ENCODE results near the gene SLC9A2.

SLC9A2 gene, protein sequence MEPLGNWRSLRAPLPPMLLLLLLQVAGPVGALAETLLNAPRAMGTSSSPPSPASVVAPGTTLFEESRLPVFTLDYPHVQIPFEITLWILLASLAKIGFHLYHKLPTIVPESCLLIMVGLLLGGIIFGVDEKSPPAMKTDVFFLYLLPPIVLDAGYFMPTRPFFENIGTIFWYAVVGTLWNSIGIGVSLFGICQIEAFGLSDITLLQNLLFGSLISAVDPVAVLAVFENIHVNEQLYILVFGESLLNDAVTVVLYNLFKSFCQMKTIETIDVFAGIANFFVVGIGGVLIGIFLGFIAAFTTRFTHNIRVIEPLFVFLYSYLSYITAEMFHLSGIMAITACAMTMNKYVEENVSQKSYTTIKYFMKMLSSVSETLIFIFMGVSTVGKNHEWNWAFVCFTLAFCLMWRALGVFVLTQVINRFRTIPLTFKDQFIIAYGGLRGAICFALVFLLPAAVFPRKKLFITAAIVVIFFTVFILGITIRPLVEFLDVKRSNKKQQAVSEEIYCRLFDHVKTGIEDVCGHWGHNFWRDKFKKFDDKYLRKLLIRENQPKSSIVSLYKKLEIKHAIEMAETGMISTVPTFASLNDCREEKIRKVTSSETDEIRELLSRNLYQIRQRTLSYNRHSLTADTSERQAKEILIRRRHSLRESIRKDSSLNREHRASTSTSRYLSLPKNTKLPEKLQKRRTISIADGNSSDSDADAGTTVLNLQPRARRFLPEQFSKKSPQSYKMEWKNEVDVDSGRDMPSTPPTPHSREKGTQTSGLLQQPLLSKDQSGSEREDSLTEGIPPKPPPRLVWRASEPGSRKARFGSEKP

DNA sequence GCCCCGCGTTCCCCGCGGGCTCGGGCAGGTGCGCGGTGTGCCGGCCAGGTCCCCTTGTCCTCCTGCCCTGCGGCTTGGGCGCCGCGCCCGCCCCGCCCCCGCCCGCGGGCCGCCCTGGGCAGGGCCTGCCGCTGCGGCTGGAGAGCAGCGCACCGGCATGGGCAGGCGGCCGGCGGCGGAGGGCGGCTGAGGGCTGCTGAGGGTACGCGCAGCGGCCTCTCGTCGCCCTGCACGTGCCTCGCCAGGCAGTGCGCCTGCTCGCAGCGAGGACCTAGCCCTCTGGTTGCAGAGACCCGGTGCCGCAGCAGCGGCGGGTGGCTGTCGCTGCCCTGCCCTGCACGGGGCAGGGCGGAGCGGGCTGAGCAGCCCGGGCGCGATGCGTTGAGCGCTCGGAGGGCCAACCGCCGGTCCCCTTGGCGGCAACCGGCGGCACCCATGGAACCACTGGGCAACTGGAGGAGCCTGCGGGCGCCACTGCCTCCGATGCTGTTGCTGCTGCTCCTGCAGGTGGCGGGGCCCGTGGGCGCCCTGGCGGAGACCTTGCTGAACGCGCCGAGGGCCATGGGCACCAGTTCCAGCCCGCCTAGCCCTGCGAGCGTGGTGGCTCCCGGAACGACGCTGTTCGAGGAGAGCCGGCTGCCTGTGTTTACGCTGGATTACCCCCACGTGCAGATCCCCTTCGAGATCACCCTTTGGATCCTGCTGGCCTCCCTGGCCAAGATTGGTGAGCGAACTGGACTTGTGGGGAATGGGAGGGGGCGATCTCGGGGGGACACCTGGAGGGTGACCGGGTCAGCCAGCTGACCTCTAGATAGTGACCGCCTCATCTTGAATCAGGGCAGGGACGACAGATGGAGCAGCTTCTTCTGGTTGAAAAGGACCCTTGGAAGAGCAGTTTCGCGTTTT is at the start of gene SLC9A2:
TSS of gene SLC9A2 (plus strand) at position 140 of the 906 bp plus-strand sequence. CDS start at position 436, 296 bp downstream.
- no peak for DNase-seq

DNA sequence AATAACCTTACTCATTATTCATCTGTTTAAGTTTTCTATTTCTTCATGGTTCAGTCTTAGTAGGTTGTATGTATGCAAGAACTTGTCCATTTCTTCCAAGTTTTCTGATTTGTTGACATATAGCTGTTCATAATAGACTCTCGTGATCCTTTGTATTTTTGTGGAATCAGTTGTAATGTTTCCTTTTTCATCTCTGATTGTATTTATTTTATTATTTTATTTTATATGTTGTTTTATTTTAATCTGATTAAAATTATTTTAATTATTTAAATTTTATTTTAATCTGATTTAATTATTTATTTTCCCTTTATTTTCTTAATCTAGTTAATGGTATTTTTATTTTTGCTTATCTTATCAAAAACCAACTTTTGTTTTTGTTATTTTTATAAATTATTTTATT is 43.5 kb upstream of the SLC9A2 start:
- no peak for DNase-seq

DNA sequence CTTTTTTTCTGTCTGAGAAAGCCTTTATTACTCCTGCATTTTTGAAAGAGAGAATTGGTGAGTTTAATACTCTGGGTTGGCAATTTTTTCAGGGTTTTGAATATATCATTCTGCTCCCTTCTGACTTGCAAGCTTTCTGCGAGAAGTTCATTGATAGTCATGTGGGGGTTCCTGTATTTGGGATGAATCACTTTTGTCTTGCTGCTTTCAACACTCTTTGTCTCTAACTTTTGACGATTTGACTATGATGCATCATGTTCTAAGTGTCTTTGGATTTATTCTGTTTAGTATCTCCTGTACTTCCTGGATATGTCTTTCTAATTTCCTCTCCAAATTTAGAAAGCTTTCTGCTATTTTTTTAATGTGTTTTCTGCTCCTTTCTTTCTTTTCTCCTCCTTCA is 41.0 kb upstream of the SLC9A2 start:
- DNase-seq: no peak

DNA sequence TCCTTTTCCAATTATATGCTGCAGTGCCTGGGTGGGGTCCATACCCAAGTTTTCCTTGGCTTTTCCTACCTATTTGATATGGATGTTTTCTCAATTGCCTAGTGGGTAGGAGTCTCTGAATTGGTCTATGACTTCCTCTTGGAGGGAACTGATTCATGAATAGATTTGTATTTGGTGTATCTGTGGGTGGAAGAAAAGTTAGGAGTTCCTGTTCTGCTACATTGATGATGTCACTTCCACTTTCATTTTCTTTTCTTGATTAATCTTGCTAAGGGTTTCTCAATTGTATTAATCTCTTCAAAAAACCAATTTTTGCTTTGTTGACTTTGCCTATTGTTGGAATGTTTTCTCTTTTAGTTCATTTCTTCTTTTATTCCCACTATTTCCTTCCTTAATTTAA is 37.4 kb upstream of the SLC9A2 start:
- DNase-seq: no peak

DNA sequence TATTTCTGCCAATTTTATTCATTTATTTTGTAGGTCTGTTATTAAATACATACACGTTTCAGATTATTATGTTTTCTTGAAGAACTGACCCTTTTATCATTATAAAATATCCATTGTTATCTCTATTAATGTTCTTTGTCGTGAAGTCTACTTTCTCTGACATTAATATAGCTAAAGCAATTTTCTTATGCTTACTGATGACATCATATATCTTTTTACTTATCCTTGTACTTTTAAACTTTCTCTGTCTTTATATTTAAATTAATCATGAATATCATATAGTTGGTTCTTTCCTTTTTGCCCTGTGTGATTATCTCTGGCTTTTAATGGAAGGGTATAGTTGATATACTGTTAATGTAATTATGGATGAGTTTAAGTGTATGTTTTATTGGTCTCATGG is 36.5 kb upstream of the SLC9A2 start:
- no peak for DNase-seq

DNA sequence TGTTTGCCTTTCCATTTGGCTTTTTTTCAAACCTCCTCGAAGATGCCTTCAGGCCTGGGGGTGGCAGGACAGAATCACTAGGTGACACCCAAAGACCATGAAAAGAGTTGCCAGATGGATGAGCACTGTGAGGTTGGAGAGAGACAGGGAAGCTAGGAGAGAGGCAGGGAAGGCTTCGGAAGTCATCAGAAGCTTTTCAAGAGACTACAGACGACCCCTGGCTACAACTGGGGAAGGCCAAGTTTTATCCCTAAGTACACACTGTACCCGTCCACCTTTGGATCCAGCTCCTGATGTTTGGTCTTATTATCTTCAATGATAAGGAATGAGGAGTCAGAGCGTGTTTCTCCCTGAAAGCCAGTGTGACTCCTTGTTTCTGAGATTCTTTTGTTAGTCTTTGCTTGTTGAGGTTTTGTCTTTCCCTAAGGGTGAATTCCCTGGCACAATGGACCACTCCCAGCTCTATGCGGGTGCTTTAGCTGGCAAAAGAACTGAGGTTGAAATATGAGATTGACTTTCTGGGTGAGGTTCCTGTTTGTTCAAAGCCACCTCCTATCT is 33.4 kb upstream of the SLC9A2 start:
- DNase-seq: no peak

DNA sequence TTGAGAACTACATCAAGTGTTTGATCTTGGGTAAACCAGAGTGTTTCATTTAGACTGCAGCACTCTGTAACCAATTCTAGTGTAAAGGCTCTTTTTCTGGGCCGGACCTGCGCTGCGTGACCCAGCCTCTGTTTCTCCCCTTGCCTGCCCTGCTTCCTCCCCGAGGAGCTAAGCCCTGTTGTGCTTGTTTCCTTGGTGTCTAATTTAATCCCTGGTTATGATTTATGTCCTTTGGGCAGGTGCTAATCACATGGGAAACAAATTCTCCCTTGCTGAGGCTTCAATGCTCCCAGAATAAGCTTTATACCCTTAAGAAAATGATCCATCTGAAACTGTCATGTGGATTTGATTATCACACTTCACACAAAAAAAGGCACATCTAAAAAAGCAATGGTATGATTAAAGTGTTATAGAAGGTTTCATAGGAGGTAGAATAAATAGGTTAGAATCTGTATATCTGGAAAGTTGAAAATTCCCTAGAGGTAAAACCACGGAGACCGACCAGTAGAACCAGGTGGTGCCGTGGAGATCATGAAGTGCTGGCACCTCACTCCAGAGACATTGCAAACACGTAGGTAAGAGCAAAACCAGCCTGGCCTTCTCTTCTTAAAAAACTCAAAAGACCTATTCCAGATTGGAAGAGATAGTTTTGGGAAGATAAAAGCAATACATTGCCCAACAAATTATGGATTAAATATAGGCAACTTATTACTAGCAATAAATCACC is 31.0 kb upstream of the SLC9A2 start:
- DNase-seq: no peak

DNA sequence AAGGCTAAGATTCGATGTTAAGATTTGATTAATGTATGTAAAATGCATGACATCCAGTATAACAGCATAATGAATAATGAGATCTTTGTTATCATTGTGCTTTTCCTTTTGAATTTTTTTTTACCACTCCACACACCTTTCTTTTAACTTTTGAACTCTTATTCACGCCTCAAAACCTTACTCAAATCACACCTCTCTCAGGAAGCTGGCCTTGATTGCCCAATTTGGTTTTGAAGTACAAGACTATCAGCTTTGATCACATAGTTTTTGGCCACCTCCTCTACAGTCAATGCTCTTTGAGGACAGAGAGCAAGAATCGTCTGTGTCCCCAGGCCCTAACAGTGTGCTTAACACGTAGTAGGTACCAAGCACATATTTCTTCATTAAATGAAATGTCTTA is 29.9 kb upstream of the SLC9A2 start:
- DNase-seq: no peak

DNA sequence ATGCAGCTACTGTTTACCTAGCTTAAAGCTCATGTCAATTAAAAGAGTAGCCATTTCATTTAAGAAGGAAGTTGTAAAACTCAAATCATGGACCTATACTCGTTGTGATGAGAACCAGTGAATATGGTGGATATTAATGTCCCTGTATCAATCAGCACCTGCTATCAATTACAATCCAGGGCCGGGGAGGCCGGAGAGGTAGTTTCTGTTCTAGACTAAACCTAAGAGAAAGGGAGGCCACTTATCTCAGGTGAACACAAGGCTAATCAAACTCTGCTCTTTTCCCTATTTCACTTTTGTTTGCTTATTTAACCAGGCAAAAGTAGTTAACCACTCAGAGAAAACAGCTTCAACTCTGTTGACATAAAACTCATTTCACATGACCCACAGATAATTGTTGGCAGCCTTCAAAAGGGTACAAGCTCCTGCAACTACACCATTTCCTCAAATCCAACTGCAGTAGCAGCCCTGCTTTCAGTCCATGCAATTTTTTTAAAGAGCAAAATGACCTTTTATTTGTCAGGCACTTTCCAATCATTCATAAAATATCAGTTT is 27.8 kb upstream of the SLC9A2 start:
- no peak for DNase-seq

DNA sequence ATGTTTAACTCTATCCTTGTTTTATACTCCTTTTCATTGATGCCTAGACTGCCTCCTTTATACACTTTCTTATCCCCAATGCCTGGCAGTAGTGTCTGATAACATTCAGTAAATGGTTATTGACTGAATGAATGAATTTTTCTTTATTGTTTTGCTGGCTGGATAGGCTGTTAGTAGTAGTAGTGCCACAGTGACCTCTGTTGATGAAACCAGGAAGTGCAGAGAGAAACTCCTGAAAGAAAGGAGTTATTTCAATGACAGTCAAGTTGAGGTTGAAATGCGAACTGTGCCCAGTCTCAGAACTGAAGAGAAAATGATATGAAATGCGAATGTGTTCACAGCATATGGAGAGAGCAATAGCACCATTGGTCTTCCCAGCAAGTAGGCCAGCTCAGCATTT is 26.8 kb upstream of the SLC9A2 start:
- peak; percentile 28 for DNase-seq

DNA sequence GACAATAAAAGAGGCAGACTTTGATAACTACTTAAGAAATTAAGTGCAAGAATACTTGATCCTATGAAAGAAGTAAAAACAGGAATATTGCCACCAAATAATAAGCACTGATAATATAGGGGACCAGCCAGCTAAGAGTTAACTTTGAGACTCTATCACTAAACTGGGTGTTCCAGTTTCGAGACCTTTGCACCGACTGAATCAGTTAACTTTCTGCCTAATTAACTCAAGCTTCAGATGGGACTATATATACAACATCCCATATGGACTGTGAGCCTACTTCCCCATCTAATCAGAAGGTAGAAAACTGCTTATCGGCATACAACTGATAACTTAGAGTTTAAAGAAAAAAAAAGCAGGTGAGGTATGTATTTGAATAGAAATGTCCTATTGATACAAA is 25.8 kb upstream of the SLC9A2 start:
- no peak for DNase-seq

DNA sequence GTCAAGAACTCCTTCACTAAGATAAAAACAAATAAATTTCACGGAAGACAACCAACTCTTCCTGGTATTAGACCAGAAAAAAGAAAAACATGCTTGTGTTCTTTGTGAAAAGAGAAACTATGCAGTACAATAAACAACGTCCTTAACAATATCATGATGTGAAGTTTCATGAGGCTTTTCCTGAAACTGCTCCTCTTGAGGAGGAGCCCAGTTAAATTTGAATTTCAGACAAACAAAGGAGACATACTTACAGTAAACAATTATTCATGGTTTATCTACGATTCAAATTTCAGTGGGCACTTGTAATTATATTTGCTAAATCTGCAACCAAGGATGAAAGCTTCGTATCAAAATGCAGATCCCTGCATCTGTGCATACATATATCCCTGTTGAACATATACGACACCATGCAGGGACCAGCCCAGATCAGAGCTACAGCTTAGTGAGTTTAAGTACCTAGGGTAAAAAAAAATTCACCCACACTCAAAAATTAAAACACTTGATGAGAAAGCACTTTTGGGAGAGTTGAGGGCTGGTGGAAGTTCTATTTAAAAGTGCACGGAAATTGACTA is 24.8 kb upstream of the SLC9A2 start:
- DNase-seq: no peak

DNA sequence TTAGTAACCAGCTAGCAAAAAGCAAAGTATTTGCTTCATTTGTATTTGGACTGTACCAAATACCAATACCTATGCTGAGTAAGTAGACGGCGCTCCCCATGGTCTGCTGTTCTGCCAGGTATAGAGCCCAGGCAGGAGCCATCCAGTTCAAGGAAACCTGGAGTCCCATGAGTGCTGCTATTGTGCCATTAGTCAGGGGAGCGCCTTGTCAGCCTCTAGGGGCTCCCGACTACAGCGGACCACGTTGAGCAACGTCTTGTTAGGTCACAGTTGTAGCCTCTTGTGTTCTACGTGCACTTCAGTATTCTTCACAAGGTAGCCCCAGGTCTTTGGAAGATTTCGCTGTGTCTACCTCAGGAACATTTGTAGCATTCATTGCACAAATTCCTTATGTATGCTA is 21.6 kb upstream of the SLC9A2 start:
- no peak for DNase-seq

DNA sequence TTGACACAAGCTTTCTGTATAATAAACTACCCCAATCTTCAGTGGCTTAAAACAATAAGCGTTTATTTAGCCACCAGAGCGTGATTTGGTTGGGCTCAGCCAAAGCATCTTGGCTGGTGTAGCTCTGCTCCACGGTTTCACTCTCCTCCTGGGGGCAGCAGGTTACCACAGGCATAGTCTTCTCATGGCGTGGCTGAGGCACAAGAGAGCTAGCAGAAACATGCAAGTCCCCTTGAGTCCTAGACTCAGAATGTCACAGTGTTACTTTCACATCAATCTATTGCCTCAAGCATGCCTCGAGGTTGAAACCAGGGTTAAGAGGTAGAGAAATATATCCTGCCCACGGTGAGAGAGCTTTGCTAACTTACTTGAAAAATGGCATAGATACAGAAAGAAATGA is 19.9 kb upstream of the SLC9A2 start:
- no peak for DNase-seq

DNA sequence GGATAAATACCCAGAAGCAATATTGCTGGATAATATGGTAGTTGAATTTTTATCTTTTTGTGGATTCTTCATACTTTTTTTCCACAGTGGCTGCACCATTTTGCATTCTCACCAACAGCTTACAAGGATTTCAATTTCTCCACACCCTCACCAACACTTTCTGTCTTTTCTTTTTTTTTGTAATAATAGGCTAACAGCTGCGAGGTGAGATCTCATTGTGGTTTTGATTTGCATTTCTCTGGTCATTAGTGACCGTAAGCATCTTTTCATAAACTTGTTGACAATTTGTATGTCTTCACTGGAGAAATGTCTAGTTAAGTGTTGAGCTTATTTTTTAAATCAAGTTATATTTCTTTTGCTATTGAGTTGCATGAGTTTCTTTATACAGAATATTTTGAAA is 17.6 kb upstream of the SLC9A2 start:
- DNase-seq: no peak

DNA sequence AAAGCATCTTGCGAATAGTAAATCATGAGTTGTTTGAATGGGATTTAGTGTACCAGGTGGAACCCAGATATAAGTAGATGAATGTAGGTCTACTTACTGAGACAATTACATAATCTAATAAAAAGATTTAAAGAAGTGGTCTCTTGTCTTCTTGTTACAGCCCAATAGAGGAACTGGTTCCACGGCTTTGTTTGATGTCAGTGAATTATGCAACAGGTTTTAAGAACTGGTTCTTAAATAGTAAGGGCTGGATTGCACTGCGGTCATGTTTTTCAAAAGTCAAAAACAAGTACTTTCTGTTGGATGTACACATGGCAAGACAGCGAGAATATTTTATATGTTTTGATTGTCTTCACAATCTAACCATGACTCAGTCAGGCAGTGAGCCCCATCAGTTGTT is 15.4 kb upstream of the SLC9A2 start:
- DNase-seq: no peak

DNA sequence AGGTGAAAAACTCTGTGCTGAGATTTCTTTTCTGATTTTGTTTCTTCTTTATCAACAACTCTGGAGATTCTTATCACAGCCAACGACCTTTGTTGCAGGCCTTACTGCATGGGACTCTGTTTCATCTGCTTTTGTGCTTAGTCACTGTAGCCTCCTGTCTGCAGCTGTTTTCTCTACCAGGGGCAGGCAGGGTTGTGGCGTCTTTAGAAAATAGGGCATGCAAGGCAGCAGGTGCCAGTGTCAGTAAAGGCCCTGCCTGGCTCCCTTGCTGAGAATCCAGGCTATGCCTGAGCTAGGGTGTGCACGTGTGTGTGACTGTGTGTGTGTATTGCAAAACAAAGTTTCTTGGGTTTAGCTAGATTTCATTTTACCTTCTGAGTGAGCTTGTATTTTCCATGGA is 14.6 kb upstream of the SLC9A2 start:
- DNase-seq: no peak

DNA sequence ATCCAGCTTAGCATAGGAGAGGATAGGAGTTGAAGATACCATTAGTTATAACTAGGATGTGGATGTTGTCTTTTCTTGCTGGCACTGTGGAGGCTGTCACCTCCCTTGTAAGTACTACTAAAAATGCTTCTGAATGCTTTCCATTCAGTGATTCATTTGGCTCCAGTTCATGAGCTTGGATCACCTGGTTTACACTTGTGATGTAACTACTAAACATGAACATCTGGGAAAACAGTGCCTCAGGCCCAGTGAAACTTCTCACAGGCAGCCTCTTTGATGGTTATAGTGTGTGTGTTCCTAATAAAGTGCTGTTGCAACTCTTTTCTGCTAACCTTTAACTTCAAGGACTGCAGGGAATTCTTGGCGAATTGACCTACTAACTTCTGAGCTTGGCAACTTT is 13.0 kb upstream of the SLC9A2 start:
- no peak for DNase-seq

DNA sequence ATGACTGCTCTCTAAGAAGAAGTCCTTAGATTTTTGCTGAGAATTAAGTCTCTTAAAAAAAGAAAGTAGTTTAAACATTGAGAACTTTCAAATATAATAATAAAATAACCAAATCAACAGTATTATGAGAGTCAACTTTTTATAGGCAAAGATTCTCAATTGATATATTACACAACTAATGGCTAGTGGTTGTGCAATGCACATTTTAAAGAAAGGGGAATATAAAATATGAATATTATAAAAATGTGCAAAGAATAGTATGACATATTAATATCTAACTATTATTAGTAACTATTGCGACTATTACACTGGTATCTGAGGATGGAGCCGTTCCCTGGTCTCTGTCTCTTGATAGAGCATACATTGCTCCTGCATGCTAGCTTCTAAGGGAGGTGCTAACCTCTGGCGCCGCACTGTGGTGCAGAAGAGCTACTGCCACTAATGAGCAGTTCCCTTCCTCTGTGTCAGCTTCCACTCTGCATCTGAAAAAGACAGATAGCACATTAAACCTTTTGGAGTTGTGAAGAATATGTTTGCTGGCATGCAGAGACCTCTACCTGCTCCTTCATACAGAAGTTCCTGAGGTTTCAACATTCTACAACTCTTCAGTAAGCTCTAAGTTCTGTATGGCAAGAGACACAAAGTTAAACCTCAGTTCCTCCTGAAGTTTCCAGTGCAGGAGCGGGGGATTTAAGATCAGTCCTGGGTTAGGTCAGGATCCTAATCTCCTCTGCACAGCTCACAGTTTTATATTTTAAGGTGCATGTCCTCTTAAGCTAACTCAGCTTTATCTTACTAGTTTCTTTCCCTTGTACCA is 3.5 kb upstream of the SLC9A2 start:
- peak; percentile 66 for DNase-seq

Data from activated CD4-positive, alpha-beta T cell treated with anti-CD3 and anti-CD28 coated beads, Interleukin-2, Interleukin-6, amounts not matched to agents 100 ng/mL and 50 ng/mL, durations not matched to agents 16 hours and 8 hours (primary cell).